ENCODE data around the gene TSPAN10.

The TSPAN10 gene

GRCh38 chr17:81691196-81691595 is 54.2 kb downstream of the TSPAN10 start:
- TF ChIP-seq CTCF (IDR thresholded peaks at IDR 0.05): no peak
- no peak for DNase-seq
- H3K27ac ChIP-seq: no peak overlapping the region
- no peaks in the 10 kb centered on the region for H3K9me3 ChIP-seq
- intact Hi-C loops (cut with DNase I; ENCODE audit: low total_unique reads): no loop called here
- H3K4me3 ChIP-seq: no peak overlapping the region
- H3K4me1 ChIP-seq: peaks cover 0 to 8% (median 2%) of the 10 kb centered on the region in 4 donors
- no peaks in the 10 kb centered on the region for H3K27me3 ChIP-seq
- peaks cover 86 to 100% (median 100%) of the 10 kb centered on the region in 3 donors for H3K36me3 ChIP-seq

- Histone ChIP-seq H3K9me3 (no peaks in the 10 kb centered on the region), H3K4me1 (peaks cover 0 to 5% (median under 1%) of the 10 kb centered on the region in 4 donors), H3K36me3 (peaks cover 86 to 100% (median 100%) of the 10 kb centered on the region in 3 donors), H3K4me3 (no peak overlapping the region), H3K27ac (no peak overlapping the region), H3K27me3 (no peaks in the 10 kb centered on the region)
- DNase-seq: no peak
- no peak for TF ChIP-seq CTCF (IDR thresholded peaks at IDR 0.05)
- intact Hi-C loops (cut with DNase I; ENCODE audit: low total_unique reads): no loop called here
These were observed 54.6 kb downstream of the TSPAN10 start for GRCh38 chr17:81691608-81692007.

- no peak for DNase-seq
- intact Hi-C loops (cut with DNase I; ENCODE audit: low total_unique reads): no loop called here
- no peaks in the 10 kb centered on the region for H3K4me1 ChIP-seq
- no peak for TF ChIP-seq CTCF (IDR thresholded peaks at IDR 0.05)
- no peaks in the 10 kb centered on the region for H3K9me3 ChIP-seq
- H3K27ac ChIP-seq: no peak overlapping the region
- H3K4me3 ChIP-seq: no peak overlapping the region
- peaks cover 85 to 100% (median 100%) of the 10 kb centered on the region in 3 donors for H3K36me3 ChIP-seq
- no peaks in the 10 kb centered on the region for H3K27me3 ChIP-seq
These were observed 56.7 kb downstream of the TSPAN10 start for GRCh38 chr17:81693509-81694210.

- intact Hi-C loops (cut with DNase I; ENCODE audit: low total_unique reads): no loop called here
- no peak overlapping the region for H3K27ac ChIP-seq
- H3K36me3 ChIP-seq: peaks cover 79 to 100% (median 100%) of the 10 kb centered on the region in 3 donors
- TF ChIP-seq CTCF (IDR thresholded peaks at IDR 0.05): no peak
- DNase-seq: no peak
- H3K4me1 ChIP-seq: no peaks in the 10 kb centered on the region
- no peaks in the 10 kb centered on the region for H3K9me3 ChIP-seq
- H3K27me3 ChIP-seq: no peaks in the 10 kb centered on the region
- H3K4me3 ChIP-seq: no peak overlapping the region
These were observed 57.8 kb downstream of the TSPAN10 start for GRCh38 chr17:81694810-81695209.

GRCh38 chr17:81695211-81695610 is 58.2 kb downstream of the TSPAN10 start:
- Histone ChIP-seq H3K4me3 (no peak overlapping the region), H3K4me1 (no peaks in the 10 kb centered on the region), H3K27ac (no peak overlapping the region), H3K36me3 (peaks cover 75 to 100% (median 96%) of the 10 kb centered on the region in 3 donors), H3K9me3 (no peaks in the 10 kb centered on the region), H3K27me3 (no peaks in the 10 kb centered on the region)
- no peak for TF ChIP-seq CTCF (IDR thresholded peaks at IDR 0.05)
- intact Hi-C loops (cut with DNase I; ENCODE audit: low total_unique reads): no loop called here
- no peak for DNase-seq
